A673 (cell line): ENCODE data around the gene ICAM3. TPM values are rescaled to one million over a fixed set of nuclear protein-coding genes. Genes with fewer than 3 reads are reported as not detected.
A peak's percentile ranks its signal among the peaks of the same experiment; 100 is the strongest.

Experiments used
- BruUV-seq: library from RNA; stranded (reverse); fragments of 400-500 nt; replicated peaks from 2 replicates; lab custom pipeline; 2021; lab: Mats Ljungman, UMichigan
- CTCF ChIA-PET: fragments of 300-600 bp; sonication (Branson Sonifier 250); formaldehyde crosslinking; loops from one replicate; lab custom pipeline; 2022; ENCODE audit warnings: antibody characterized with exemption; lab: Charles Lee
- POLR2A ChIA-PET: fragments of 300-600 bp; sonication (Branson Sonifier 250); formaldehyde crosslinking; loops from one replicate; lab custom pipeline; 2022; ENCODE audit warnings: antibody characterized with exemption; ENCODE audit not compliant: low non-redundant PET; lab: Charles Lee
- DNase-seq: peaks from one replicate; pipeline ENCODE4 v3.0.0-alpha.2; 2015; ENCODE audit warnings: low spot score
- H3K27ac ChIP-seq: fragments of 200-600 bp; sonication (generic); 2 replicates; pipeline ENCODE4 v1.5.1; 2016; ENCODE audit warnings: mixed run types, low read depth, mild to moderate bottlenecking, mixed read lengths, antibody characterized with exemption, low read length; ENCODE audit not compliant: poor library complexity, severe bottlenecking
- H3K27me3 ChIP-seq: fragments of 200-600 bp; sonication (generic); replicated peaks from 2 replicates; pipeline ENCODE4 v1.6.1; 2017; ENCODE audit warnings: mixed run types, low read depth, mild to moderate bottlenecking, mixed read lengths, antibody characterized with exemption, low read length; ENCODE audit not compliant: insufficient read depth, poor library complexity
- H3K36me3 ChIP-seq: fragments of 200-600 bp; sonication (generic); 2 replicates; pipeline ENCODE4 v1.6.1; 2016; ENCODE audit warnings: mixed run types, mild to moderate bottlenecking, mixed read lengths, antibody characterized with exemption, low read length; ENCODE audit not compliant: insufficient read depth, poor library complexity, severe bottlenecking
- H3K4me1 ChIP-seq: fragments of 200-600 bp; sonication (generic); 2 replicates; pipeline ENCODE4 v1.6.1; 2017; ENCODE audit warnings: mixed run types, mild to moderate bottlenecking, mixed read lengths, antibody characterized with exemption, low read length; ENCODE audit not compliant: insufficient read depth, poor library complexity, severe bottlenecking
- H3K4me3 ChIP-seq: fragments of 200-600 bp; sonication (generic); 2 replicates; pipeline ENCODE4 v1.5.1; 2016; ENCODE audit warnings: low read depth, mixed run types, mild to moderate bottlenecking, mixed read lengths, low read length; ENCODE audit not compliant: poor library complexity, severe bottlenecking
- H3K9me3 ChIP-seq: fragments of 200-600 bp; sonication (generic); 2 replicates; pipeline ENCODE4 v1.6.1; 2016; ENCODE audit warnings: mixed run types, low read depth, mild to moderate bottlenecking, mixed read lengths, antibody characterized with exemption, low read length; ENCODE audit not compliant: poor library complexity, severe bottlenecking
- CTCF ChIP-seq: fragments of 300-800, 200-600 bp; sonication (generic); conservative IDR thresholded peaks from 2 replicates; pipeline ENCODE4 v1.5.1; 2017; ENCODE audit warnings: low read depth, mild to moderate bottlenecking, antibody characterized with exemption, low read length, moderate library complexity, mixed read lengths
- EZH2 ChIP-seq: fragments of 200-600 bp; sonication (generic); IDR thresholded peaks from 2 replicates; pipeline ENCODE4 v1.6.1; 2017; ENCODE audit warnings: borderline replicate concordance, low read depth, mild to moderate bottlenecking, mixed read lengths, antibody characterized with exemption, low read length; ENCODE audit not compliant: poor library complexity, severe bottlenecking
- intact Hi-C: fragments of 100-400 bp; cut with micrococcal nuclease; formaldehyde crosslinking; loops from one replicate; pipeline ENCODE4 v1.10.0; 2022; ENCODE audit not compliant: unreplicated experiment
- total RNA-seq: library from RNA; stranded (reverse); gene quantifications from 2 replicates; pipeline ENCODE4 v1.2.3, GENCODE V29; 2021

The ICAM3 gene
- total RNA-seq, 1 experiment from 2014 or later, result 3.2 TPM

GRCh38 chr19:10335352-10335985 lies 4.0 kb downstream of the ICAM3 start:
- BruUV-seq, result no TSS peak
- H3K4me1 ChIP-seq, result peaks cover 28% of the 10 kb centered on the region
- H3K27me3 ChIP-seq, result no peaks in the 10 kb centered on the region
- intact Hi-C loops, result loop anchor here (5.0 kb wide), 1 partner anchor 47 kb away; the partner anchor contains the start of gene TYK2
- TF ChIP-seq EZH2, result no peak
- no peak for DNase-seq
- peaks cover 8% of the 10 kb centered on the region for H3K36me3 ChIP-seq
- H3K27ac ChIP-seq, result peak overlapping the region; percentile 99
- POLR2A ChIA-PET, result no interaction called here
- H3K9me3 ChIP-seq, result no peaks in the 10 kb centered on the region
- CTCF ChIA-PET, result interaction anchor here (1.3 kb wide), 1 partner anchor 66 kb away, joined by 3 read pairs; no protein-coding TSS in a partner anchor
- peak overlapping the region; percentile 85 for H3K4me3 ChIP-seq

- H3K36me3 ChIP-seq, result peaks cover 15% of the 10 kb centered on the region
- H3K4me1 ChIP-seq, result peaks cover 28% of the 10 kb centered on the region
- H3K9me3 ChIP-seq, result no peaks in the 10 kb centered on the region
- TF ChIP-seq EZH2 (no peak), CTCF (peak; percentile 35)
- POLR2A ChIA-PET, result interaction anchor here (0.7 kb wide), 1 partner anchor 38 kb away, joined by 4 read pairs; no protein-coding TSS in a partner anchor
- peak overlapping the region; percentile 99 for H3K27ac ChIP-seq
- intact Hi-C loops, result loop anchor here (5.0 kb wide), 1 partner anchor 48 kb away; the partner anchor contains the start of gene TYK2
- no peaks in the 10 kb centered on the region for H3K27me3 ChIP-seq
- BruUV-seq, result no TSS peak
- peak; percentile 89 for DNase-seq
- H3K4me3 ChIP-seq, result peak overlapping the region; percentile 85
- CTCF ChIA-PET, result interaction anchor here (0.9 to 1.3 kb wide), 3 partner anchors 54 to 76 kb away, joined by 3 to 4 read pairs (median 3); no protein-coding TSS in a partner anchor
Observed at GRCh38 chr19:10334588-10335351, 4.7 kb downstream of the ICAM3 start.

GRCh38 chr19:10333758-10334587 lies 5.5 kb downstream of the ICAM3 start:
- Histone ChIP-seq H3K27ac (peak overlapping the region; percentile 99), H3K9me3 (no peaks in the 10 kb centered on the region), H3K36me3 (peaks cover 23% of the 10 kb centered on the region), H3K4me1 (peaks cover 28% of the 10 kb centered on the region), H3K27me3 (no peaks in the 10 kb centered on the region), H3K4me3 (peak overlapping the region; percentile 85)
- peak; percentile 26 for DNase-seq
- TF ChIP-seq CTCF (no peak), EZH2 (no peak)
- POLR2A ChIA-PET, result interaction anchor here (0.6 to 0.7 kb wide), 3 partner anchors 28 to 319 kb away, joined by 3 to 10 read pairs (median 4); no protein-coding TSS in a partner anchor
- BruUV-seq, result TSS peak; percentile 81
- intact Hi-C loops, result loop anchor here (2.0 kb wide), 1 partner anchor 45 kb away; the partner anchor contains the start of gene ICAM5
- CTCF ChIA-PET, result interaction anchor here (0.6 to 1.0 kb wide), 4 partner anchors 55 to 324 kb away, joined by 3 to 9 read pairs (median 6); no protein-coding TSS in a partner anchor
